Right kidney (tissue), 1 donor: ENCODE measurements around the gene DEPDC5.

ENCODE experiments used
- DNase-seq: peaks from one replicate; pipeline ENCODE4 v3.0.0-alpha.2; 2016

The DEPDC5 gene

GRCh38 chr22:31852691-31853421 lies 99.0 kb downstream of the DEPDC5 start:
- no peak for DNase-seq

GRCh38 chr22:31853736-31854495 lies 100.1 kb downstream of the DEPDC5 start:
- no peak for DNase-seq

- peak; percentile 29 for DNase-seq
These were observed 103.4 kb downstream of the DEPDC5 start for GRCh38 chr22:31857247-31857646.

- no peak for DNase-seq
These were observed 107.5 kb downstream of the DEPDC5 start for GRCh38 chr22:31861226-31861840.

GRCh38 chr22:31866918-31867317 lies 113.1 kb downstream of the DEPDC5 start:
- DNase-seq: no peak

- DNase-seq: no peak
These were observed 113.8 kb downstream of the DEPDC5 start for GRCh38 chr22:31867386-31868153.

- DNase-seq: no peak
These were observed 115.9 kb downstream of the DEPDC5 start for GRCh38 chr22:31869739-31870138.

GRCh38 chr22:31870890-31871289 lies 117.1 kb downstream of the DEPDC5 start:
- DNase-seq: no peak

GRCh38 chr22:31871480-31871879 lies 117.7 kb downstream of the DEPDC5 start:
- DNase-seq: no peak

- no peak for DNase-seq
These were observed 118.4 kb downstream of the DEPDC5 start for GRCh38 chr22:31872209-31872608.

- DNase-seq: no peak
These were observed 121.0 kb downstream of the DEPDC5 start for GRCh38 chr22:31874821-31875220.

- DNase-seq: no peak
These were observed 122.5 kb downstream of the DEPDC5 start for GRCh38 chr22:31876156-31876920.

GRCh38 chr22:31879585-31879984 lies 125.8 kb downstream of the DEPDC5 start:
- no peak for DNase-seq

GRCh38 chr22:31881200-31881599 lies 127.4 kb downstream of the DEPDC5 start:
- no peak for DNase-seq

- no peak for DNase-seq
These were observed 128.0 kb downstream of the DEPDC5 start for GRCh38 chr22:31881865-31882264.

GRCh38 chr22:31882971-31883370 lies 129.2 kb downstream of the DEPDC5 start:
- no peak for DNase-seq

- DNase-seq: no peak
These were observed 130.2 kb downstream of the DEPDC5 start for GRCh38 chr22:31883989-31884388.

- DNase-seq: no peak
These were observed 137.7 kb downstream of the DEPDC5 start for GRCh38 chr22:31891366-31892079.

GRCh38 chr22:31892080-31892433 lies 138.2 kb downstream of the DEPDC5 start:
- no peak for DNase-seq

GRCh38 chr22:31893460-31893859 lies 139.6 kb downstream of the DEPDC5 start:
- peak; percentile 15 for DNase-seq

- DNase-seq: no peak
These were observed 141.7 kb downstream of the DEPDC5 start for GRCh38 chr22:31895411-31896123.
